ENCODE measurements around the gene RUNX2.

DNA sequence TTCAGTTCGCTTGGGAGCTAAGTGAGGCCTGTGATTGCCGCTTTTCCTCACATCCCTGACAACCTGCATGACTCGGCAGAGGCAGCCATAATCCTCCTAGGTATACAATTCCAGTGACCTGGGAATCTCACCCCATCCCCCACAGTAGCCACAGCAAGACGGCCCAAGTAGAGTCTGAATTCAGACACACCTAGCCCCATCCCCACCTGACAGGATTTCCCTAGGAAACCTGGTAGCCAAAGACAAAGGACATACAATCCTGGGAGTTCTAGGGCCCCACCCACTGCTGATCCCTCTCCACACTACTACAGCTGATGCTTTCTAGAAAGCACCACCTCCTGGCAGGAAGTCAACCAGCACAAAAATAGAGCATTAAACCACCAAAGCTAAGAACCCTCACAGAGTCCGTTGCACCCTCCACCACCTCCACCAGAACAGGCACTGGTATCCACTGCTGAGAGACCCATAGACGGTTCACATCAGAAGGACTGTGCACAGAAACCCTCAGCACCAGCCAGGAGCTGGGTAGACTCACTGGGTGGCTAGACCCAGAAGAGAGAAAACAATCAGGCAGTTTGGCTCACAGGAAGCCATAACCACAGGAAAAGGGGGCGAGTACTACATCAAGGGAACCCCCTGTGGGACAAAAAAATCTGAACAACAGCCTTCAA, 17.9 kb upstream of the RUNX2 start:
- TF ChIP-seq CTCF (IDR thresholded peaks at IDR 0.05) (no peak), EZH2phosphoT487 (IDR thresholded peaks at IDR 0.05) (no peak), EZH2 (IDR thresholded peaks at IDR 0.05) (no peak)
